GM12872 (cell line): ENCODE results near the gene FOXJ3.

Experiments
- TF ChIP-seq, protein P1 (sequence below): IDR thresholded peaks from 3 replicates; pipeline ENCODE4 v1.5.1; 2011; ENCODE audit warnings: low read depth, mild to moderate bottlenecking, low read length, moderate library complexity; ENCODE audit not compliant: insufficient read depth

The FOXJ3 gene

DNA sequence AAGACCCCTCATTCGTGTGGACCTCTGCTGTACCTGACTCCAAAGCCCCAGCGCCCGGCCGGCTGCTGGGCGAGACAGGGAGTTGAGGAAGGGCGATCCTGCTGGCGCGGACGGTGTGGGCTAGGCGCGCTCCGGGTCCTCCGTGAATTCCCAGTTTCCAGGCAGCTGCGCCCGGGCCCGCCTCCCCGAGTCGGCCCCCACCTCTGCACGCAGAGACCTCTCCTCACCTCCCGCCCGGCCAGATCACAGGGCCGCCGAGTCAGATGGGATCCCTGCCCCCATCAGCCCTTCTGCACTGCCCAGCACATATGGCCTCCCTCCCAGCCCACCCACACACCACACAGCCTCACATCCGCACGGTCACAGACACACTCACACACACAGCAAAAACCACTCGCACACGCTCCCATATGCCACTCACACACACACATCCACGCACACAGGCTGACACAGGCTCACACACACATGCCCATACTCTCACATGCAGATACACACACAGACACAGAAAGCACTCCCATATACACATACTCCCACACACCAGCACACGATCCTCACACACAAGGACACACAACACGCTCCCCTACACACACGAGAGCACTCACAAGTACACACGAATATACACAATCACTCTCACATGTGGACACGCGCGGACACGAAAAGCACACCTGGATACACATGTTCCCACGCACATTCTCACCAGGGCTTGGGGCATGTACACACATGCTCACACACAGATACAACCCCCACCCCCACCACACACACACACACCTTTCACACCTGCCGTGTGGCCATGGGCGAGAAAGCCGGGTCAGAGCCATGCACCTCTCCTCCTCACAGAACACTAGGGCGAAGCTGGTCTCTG is 189.0 kb downstream of the FOXJ3 start:
- TF ChIP-seq, protein P1, sequence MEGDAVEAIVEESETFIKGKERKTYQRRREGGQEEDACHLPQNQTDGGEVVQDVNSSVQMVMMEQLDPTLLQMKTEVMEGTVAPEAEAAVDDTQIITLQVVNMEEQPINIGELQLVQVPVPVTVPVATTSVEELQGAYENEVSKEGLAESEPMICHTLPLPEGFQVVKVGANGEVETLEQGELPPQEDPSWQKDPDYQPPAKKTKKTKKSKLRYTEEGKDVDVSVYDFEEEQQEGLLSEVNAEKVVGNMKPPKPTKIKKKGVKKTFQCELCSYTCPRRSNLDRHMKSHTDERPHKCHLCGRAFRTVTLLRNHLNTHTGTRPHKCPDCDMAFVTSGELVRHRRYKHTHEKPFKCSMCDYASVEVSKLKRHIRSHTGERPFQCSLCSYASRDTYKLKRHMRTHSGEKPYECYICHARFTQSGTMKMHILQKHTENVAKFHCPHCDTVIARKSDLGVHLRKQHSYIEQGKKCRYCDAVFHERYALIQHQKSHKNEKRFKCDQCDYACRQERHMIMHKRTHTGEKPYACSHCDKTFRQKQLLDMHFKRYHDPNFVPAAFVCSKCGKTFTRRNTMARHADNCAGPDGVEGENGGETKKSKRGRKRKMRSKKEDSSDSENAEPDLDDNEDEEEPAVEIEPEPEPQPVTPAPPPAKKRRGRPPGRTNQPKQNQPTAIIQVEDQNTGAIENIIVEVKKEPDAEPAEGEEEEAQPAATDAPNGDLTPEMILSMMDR: no peak

DNA sequence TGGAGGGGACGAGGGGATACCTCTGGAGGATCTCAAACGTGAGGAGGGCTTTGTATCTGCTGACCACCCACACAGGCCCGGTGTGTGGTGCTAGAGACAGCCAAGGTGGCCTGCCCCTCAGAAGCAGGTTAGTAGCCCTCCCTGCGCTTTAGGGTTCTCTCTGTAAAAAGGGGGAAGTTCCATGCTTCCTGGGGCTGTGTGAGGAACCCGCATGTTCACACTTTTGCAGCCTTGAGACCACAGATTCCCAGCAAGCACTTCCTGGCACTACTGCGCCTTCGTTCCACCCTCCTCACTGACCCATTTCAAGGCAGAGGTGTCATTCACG is 189.7 kb downstream of the FOXJ3 start:
- TF ChIP-seq, protein P1: no peak

DNA sequence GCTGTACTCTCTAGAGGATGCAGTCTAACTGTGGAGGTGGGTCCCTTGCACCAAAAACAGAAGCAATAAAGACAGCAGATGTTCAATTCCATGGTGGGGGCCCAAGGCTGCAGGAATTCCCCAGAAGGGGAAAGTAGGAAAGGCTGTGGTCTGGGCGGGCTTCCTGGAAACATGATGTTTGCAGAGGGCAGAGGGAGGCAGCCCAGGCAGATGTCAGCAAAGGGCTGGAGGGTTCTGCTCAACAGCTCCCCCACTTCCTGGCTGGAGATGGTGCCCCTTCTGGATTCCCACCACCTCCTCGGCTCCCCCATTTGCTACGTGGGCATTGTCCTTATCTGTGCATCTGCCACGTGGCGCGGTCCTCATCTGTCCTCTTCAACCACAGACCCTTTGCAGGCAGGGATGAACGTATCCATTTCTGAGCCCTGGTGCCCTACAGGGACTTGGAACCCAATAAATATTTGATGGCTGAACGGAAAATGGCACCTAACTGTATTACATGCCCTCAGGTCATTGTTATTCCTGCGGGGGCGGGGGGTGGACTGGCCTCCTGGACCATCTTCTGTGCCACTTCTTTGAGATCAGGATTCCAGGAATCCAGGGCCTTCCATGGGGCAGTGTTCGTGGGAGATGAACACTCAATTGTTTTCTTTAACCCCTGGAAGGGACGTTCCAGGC is 190.2 kb downstream of the FOXJ3 start:
- TF ChIP-seq, protein P1: 0 out of 3 replicates have a peak, but pooled peaks have one; percentile 1

DNA sequence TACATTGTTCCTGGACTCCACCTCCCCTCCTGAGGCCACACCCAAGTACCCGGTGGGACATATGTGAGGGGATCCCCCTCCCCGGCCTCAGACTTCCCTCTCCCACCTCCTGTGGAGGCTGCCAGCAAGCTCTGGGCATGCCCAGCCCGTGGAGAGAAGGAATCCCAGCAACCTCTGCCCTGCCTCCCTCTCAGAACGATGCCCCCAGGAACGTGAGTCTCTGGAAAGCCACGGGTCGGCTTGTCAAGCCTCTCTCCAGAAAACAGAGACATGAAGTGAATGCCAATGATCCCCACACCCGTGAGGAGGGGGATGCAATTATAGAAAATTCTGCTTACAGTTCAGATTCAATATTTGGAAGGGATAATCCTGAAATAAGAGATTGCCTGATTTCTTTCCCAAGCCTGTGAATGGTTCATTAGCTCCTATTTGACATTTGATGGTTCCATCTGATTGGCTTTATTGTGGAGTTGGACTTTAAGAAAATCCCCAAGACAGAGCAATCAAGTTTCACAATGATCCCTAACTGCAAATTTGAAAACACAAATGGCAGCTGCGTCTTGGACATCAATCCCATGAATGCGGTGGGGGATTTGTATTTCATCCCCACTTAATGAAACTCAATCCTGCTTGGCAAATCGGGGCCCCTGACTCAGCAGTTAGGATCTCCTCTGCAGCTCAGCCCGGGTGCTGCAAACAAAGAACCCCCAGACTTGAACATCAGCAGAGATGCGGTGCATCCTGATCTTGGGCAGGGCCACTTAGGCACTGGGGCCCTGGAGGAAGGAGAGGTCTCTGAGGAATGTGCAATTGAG is 190.9 kb downstream of the FOXJ3 start:
- TF ChIP-seq, protein P1: no peak

DNA sequence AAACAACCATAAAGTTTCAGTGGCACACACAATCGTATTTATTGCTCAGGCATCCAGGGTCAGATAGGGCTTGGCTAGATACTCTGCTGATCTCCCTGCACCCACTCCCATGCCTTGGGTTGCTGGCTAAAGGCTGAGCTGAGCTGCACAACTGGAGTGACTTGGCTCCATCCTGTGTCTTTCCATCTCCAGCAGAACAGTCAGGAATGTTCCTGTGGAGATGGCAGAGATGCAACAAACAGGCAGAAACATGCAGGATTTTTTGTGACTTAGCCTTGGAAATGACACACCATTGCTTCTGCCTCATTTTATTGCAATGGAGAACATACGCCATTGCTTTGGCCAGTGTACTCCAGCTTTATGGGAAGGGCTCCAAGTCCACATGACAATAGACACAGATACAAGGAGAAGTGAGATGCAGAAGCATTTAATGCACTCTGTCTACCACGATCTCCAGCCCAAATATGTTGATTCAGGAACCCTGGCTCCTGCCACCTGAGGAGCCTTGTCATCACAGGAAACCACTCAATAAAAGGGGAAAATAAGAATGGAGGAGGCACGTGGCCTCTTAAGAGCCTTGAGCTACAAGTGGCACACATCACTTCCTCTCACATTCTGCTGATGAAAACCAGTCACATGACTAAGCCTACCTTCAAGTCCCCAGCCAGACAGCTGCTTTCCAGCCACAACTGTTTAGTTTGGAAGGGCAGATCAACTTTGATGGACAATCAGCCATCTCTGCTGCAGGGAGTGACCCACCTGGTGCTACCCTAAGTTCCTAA is 191.9 kb downstream of the FOXJ3 start:
- TF ChIP-seq, protein P1: no peak

DNA sequence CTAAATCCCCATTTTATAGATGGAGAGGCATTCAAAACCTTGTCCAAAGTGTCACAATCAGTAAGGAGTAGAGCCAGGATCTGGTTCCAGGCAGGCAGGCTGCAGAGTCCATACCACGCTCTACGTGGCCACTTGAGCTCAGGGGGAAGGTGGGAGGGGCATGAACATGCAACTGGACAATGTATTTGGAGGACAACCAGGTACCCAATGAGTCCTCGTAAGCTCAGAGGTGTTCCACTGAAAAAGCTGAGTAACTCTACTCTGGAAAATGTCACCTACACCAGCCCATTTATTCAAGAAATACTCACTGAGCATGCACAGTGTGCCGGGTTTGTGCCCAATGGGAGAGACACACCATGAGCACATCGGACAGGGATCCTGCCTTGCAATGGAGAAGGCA is 193.1 kb downstream of the FOXJ3 start:
- TF ChIP-seq, protein P1: no peak
